Duodenal mucosa (tissue), 2 donors: ENCODE data around the gene ADPRHL1.
"Not testable (repeated sequence)": the region's sequence is repeated elsewhere in the genome, so short reads cannot be mapped to it uniquely, and the experiment has no call there.

Source experiments
- H3K27ac ChIP-seq: one replicate; pipeline ENCODE4 v1.7.0; 2013; ENCODE audit warnings: low read depth, low read length
- H3K27me3 ChIP-seq, 2 donors: one replicate each; pipeline ENCODE4 v1.7.0; 2013; ENCODE audit warnings: low read length in 2 of 2, control low read depth in 1 of 2; ENCODE audit not compliant: insufficient read depth in 2 of 2, control insufficient read depth in 1 of 2
- H3K36me3 ChIP-seq, 2 donors: one replicate each; pipeline ENCODE4 v1.7.0; 2013; ENCODE audit warnings: low read length in 2 of 2, control low read depth in 1 of 2; ENCODE audit not compliant: insufficient read depth in 2 of 2, control insufficient read depth in 1 of 2
- H3K4me1 ChIP-seq, 2 donors: one replicate each; pipeline ENCODE4 v1.7.0; 2013; ENCODE audit warnings: low read length in 2 of 2, control low read depth in 1 of 2; ENCODE audit not compliant: insufficient read depth in 2 of 2, control insufficient read depth in 1 of 2
- H3K4me3 ChIP-seq, 2 donors: one replicate each; pipeline ENCODE4 v1.7.0; 2013; ENCODE audit warnings: low read length in 2 of 2, low read depth in 1 of 2
- H3K9ac ChIP-seq, 2 donors: one replicate each; pipeline ENCODE4 v1.7.0; 2013; ENCODE audit warnings: low read length in 2 of 2, low read depth in 1 of 2
- H3K9me3 ChIP-seq, 2 donors: one replicate each; pipeline ENCODE4 v1.7.0; 2013; ENCODE audit warnings: low read length in 2 of 2, control low read depth in 1 of 2; ENCODE audit not compliant: control insufficient read depth in 1 of 2

The ADPRHL1 gene

DNA sequence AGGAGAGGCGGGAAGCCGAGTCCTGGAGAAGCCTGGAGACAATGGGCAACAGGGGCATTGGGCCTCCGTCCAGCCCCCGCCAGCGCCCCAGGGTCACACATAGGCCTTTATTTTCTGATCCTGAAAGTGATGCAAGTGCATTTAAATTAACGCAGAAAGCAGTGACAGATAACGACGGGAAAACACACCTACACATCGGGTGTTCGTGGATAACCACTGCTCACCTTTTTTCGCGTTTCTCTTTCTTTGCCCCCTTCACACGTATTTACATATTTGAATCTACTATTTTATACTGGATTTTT is 59.0 kb downstream of the ADPRHL1 start:
- Histone ChIP-seq H3K36me3 (no peaks in the 10 kb centered on the region), H3K4me3 (peak overlapping the region in 1 of 2 donors; percentile 50), H3K9ac (no peak overlapping the region), H3K9me3 (no peaks in the 10 kb centered on the region), H3K27ac (no peak overlapping the region), H3K4me1 (peaks cover 10 to 12% of the 10 kb centered on the region in 2 donors), H3K27me3 (no peaks in the 10 kb centered on the region)

- peak overlapping the region; percentile 10 for H3K27ac ChIP-seq
- H3K4me1 ChIP-seq: peaks cover 10 to 12% of the 10 kb centered on the region in 2 donors
- H3K36me3 ChIP-seq: no peaks in the 10 kb centered on the region
- no peaks in the 10 kb centered on the region for H3K27me3 ChIP-seq
- no peaks in the 10 kb centered on the region for H3K9me3 ChIP-seq
- peak overlapping the region; percentile 79 to 91 for H3K4me3 ChIP-seq
- peak overlapping the region; percentile 61 to 81 for H3K9ac ChIP-seq
These were observed 59.5 kb downstream of the ADPRHL1 start for GRCh38 chr13:113393563-113394338.

GRCh38 chr13:113393226-113393562 is 60.1 kb downstream of the ADPRHL1 start:
- Histone ChIP-seq H3K4me1 (peaks cover 10 to 12% of the 10 kb centered on the region in 2 donors), H3K27ac (no peak overlapping the region), H3K36me3 (no peaks in the 10 kb centered on the region), H3K4me3 (peak overlapping the region; percentile 79 to 91), H3K9me3 (no peaks in the 10 kb centered on the region), H3K9ac (peak overlapping the region; percentile 61 to 81), H3K27me3 (no peaks in the 10 kb centered on the region)

DNA sequence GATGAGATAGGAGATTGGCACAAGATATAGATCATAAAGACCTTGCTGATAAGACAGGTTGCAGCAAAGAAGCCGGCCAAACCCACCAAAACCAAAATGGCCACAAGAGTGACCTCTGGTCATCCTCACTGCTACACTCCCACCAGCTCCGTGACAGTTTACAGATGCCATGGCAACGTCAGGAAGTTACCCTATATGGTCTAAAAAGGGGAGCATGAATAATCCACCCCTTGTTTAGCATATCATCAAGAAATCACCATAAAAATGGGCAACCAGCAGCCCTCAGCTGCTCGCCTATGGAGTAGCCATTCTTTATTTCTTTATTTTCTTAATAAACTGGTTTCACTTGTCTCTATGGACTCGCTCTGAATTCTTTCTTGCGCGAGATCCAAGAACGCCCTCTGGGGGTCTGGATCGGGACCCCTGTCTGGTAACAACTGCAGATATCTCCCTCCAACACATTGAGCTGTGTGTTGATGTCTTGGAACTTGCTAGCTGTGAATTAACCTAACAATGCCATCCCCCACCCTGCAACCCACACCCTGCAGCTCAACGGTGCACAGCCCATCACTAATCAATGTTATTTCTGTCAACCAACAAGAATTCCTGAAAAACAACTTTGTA is 62.3 kb downstream of the ADPRHL1 start:
- Histone ChIP-seq H3K27ac (no peak overlapping the region), H3K4me1 (peaks cover 7 to 8% of the 10 kb centered on the region in 2 donors), H3K27me3 (no peaks in the 10 kb centered on the region), H3K4me3 (no peak overlapping the region), H3K9ac (no peak overlapping the region), H3K9me3 (no peaks in the 10 kb centered on the region), H3K36me3 (no peaks in the 10 kb centered on the region)

- not testable (repeated sequence) for H3K27me3 ChIP-seq, H3K36me3 ChIP-seq, H3K9me3 ChIP-seq, H3K4me3 ChIP-seq, H3K27ac ChIP-seq, H3K9ac ChIP-seq, H3K4me1 ChIP-seq
These were observed 63.7 kb downstream of the ADPRHL1 start for GRCh38 chr13:113389586-113389985.

GRCh38 chr13:113387396-113387795 is 65.9 kb downstream of the ADPRHL1 start:
- Histone ChIP-seq H3K36me3 (no peaks in the 10 kb centered on the region), H3K9me3 (no peaks in the 10 kb centered on the region), H3K9ac (no peak overlapping the region), H3K27me3 (no peaks in the 10 kb centered on the region), H3K27ac (no peak overlapping the region), H3K4me1 (no peaks in the 10 kb centered on the region), H3K4me3 (no peak overlapping the region)

DNA sequence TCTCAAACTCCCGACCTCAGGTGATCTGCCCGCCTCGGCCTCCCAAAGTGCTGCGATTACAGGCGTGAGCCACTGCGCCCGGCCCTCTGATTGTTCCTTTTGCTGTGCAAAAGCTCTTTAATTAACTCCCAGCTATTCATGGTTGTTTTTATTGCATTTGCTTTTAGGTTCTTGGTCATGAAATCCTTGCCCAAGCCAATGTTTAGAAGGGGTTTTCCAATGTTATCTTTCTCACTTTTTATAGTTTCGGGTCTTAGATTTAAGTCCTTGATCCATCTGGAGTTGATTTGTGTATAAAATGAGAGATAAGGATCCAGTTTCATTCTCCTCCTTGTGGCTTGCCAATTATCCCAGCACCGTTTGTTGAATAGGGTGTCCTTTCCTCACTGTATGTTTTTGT is 70.2 kb downstream of the ADPRHL1 start:
- H3K9me3 ChIP-seq: no peaks in the 10 kb centered on the region
- no peak overlapping the region for H3K9ac ChIP-seq
- peaks cover 0 to 8% of the 10 kb centered on the region in 2 donors for H3K4me1 ChIP-seq
- H3K27ac ChIP-seq: no peak overlapping the region
- H3K27me3 ChIP-seq: no peaks in the 10 kb centered on the region
- H3K36me3 ChIP-seq: no peaks in the 10 kb centered on the region
- H3K4me3 ChIP-seq: no peak overlapping the region

GRCh38 chr13:113382542-113382941 is 70.7 kb downstream of the ADPRHL1 start:
- H3K4me3 ChIP-seq, H3K36me3 ChIP-seq, H3K4me1 ChIP-seq, H3K9me3 ChIP-seq, H3K27ac ChIP-seq, H3K9ac ChIP-seq, H3K27me3 ChIP-seq: not testable (repeated sequence)

DNA sequence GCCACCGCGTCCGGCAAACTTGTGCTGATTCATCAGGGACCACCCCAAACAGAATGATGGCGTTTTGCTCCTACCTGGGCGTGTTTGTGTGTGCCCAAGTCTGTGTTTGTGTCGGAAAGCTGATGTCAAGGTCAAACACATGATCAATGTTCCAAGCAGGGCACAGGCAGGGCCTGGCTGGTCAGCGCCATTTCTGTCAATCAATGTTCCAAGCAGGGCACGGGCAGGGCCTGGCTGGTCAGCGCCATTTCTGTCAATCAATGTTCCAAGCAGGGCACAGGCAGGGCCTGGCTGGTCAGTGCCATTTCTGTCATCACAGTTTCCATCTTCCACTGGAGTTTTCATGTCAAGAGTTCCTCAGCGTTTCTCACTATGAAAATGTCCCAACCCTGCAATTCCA is 74.5 kb downstream of the ADPRHL1 start:
- Histone ChIP-seq H3K4me1 (peaks cover 0 to 8% of the 10 kb centered on the region in 2 donors), H3K9me3 (no peaks in the 10 kb centered on the region), H3K27me3 (no peaks in the 10 kb centered on the region), H3K27ac (no peak overlapping the region), H3K4me3 (no peak overlapping the region), H3K36me3 (no peaks in the 10 kb centered on the region), H3K9ac (no peak overlapping the region)

DNA sequence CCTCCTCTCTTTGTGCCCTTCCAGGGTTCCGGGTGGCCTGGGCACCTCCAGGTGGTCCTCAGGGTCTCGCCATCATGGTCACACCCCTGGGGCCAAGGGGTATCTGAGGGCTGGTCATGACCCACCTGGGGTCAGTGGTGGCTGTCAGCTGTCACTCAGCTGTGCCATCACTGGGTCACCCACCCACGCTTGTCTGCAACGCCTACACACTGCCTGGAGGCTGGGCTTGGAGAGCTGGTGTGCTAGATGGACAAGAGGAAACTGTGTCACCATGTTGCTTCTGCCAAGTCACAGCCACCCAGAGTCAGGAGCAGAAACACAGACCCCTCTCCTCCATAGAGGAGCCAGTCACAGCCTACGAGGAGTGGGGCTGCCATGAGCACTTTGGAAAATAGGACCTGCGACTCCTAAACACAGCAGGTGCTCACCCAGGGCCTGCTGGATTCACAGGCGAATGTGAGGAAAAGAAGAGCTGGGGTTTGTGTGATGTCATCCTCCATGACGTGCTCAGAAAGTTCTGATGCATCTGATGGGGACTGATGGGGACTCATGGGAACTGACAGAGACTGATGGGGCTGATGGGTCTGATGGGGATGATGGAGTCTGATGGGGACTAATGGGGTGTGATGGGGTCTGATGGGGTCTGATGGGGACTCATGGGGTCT is 78.6 kb downstream of the ADPRHL1 start:
- H3K36me3 ChIP-seq: no peaks in the 10 kb centered on the region
- H3K9me3 ChIP-seq: no peaks in the 10 kb centered on the region
- H3K9ac ChIP-seq: no peak overlapping the region
- H3K27me3 ChIP-seq: no peaks in the 10 kb centered on the region
- H3K27ac ChIP-seq: no peak overlapping the region
- H3K4me3 ChIP-seq: no peak overlapping the region
- H3K4me1 ChIP-seq: no peaks in the 10 kb centered on the region
